Measurements from ENCODE around the gene CNIH3.

DNA sequence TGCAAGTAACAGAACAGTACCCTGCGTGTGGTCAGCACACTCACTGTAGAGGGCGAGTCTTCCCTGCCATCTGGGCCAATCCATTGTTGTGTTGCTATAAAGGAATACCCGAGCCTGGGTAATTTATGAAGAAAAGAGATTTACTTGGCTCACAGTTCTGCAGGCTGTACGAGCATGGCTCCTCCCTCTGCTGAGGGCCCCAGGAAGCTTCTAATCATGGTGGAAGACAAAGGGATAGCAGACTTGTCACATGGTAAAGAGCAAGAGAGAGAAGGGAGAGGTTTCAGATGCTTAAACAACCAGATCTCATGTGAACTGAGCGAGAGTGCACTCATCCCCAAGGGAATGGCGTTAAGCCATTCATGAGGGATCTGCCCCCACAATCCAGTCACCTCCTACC, 126.2 kb downstream of the CNIH3 start:
- TF ChIP-seq, protein P1, sequence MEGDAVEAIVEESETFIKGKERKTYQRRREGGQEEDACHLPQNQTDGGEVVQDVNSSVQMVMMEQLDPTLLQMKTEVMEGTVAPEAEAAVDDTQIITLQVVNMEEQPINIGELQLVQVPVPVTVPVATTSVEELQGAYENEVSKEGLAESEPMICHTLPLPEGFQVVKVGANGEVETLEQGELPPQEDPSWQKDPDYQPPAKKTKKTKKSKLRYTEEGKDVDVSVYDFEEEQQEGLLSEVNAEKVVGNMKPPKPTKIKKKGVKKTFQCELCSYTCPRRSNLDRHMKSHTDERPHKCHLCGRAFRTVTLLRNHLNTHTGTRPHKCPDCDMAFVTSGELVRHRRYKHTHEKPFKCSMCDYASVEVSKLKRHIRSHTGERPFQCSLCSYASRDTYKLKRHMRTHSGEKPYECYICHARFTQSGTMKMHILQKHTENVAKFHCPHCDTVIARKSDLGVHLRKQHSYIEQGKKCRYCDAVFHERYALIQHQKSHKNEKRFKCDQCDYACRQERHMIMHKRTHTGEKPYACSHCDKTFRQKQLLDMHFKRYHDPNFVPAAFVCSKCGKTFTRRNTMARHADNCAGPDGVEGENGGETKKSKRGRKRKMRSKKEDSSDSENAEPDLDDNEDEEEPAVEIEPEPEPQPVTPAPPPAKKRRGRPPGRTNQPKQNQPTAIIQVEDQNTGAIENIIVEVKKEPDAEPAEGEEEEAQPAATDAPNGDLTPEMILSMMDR (IDR thresholded peaks at IDR 0.05; ENCODE audit: borderline replicate concordance, extremely low read depth, low read length, poor library complexity, severe bottlenecking): no peak
- TF ChIP-seq EZH2 (IDR thresholded peaks at IDR 0.05; ENCODE audit: borderline replicate concordance, low read depth, low read length, severe bottlenecking): no peak

Measured in DND-41 (cell line).